Breast epithelium (tissue), 4 donors: Measurements from ENCODE around the gene GALNTL6. TPM values are rescaled to one million over a fixed set of nuclear protein-coding genes. Genes with fewer than 3 reads are reported as not detected.

Source experiments
- DNase-seq, 2 donors: peaks; one replicate each; pipeline ENCODE4 v3.0.0-alpha.2; 2019; ENCODE audit warnings: low spot score in 2 of 2
- H3K27ac ChIP-seq, 2 donors: fragments of 200-600 bp; sonication (generic) in 1 of 2; one replicate each; pipeline ENCODE4 v1.5.1; 2016 to 2019; ENCODE audit warnings: mild to moderate bottlenecking in 1 of 2
- H3K27me3 ChIP-seq, 2 donors: fragments of 200-600 bp; sonication (generic) in 1 of 2; one replicate each; pipeline versions ENCODE4 v1.5.1 to v1.6.0; 2017 to 2019; ENCODE audit warnings: control low read depth in 1 of 2, mild to moderate bottlenecking in 1 of 2
- H3K36me3 ChIP-seq: fragments of 200-600 bp; one replicate; pipeline ENCODE4 v1.5.1; 2019
- H3K4me1 ChIP-seq, 2 donors: fragments of 200-600 bp; sonication (generic); one replicate each; pipeline ENCODE4 v1.5.1; 2016 to 2019; ENCODE audit warnings: control low read depth in 1 of 2
- H3K4me3 ChIP-seq, 3 donors: fragments of 200-600 bp; sonication (generic); 1 replicate in 2 of 3; 2 replicates in 1 of 3; pipeline ENCODE4 v1.5.1; 2016 to 2019; ENCODE audit warnings: mild to moderate bottlenecking in 3 of 3, moderate library complexity in 2 of 3
- H3K9me3 ChIP-seq, 2 donors: fragments of 200-600 bp; sonication (generic) in 1 of 2; one replicate each; pipeline ENCODE4 v1.5.1; 2016 to 2019; ENCODE audit warnings: control low read depth in 1 of 2
- CTCF ChIP-seq, 3 donors: fragments of 450-650 bp; IDR thresholded peaks; one replicate each; pipeline ENCODE4 v1.5.1; 2016 to 2017; ENCODE audit warnings: antibody characterized with exemption in 3 of 3, mild to moderate bottlenecking in 3 of 3, moderate library complexity in 3 of 3
- POLR2A ChIP-seq: fragments of 450-650 bp; IDR thresholded peaks from one replicate; pipeline ENCODE4 v1.6.1; 2016; ENCODE audit warnings: antibody characterized with exemption, mild to moderate bottlenecking, moderate library complexity
- POLR2AphosphoS5 ChIP-seq, 3 donors: sonication (generic); formaldehyde crosslinking; IDR thresholded peaks; one replicate each; pipeline ENCODE4 v1.6.1; 2017; ENCODE audit warnings: antibody characterized with exemption in 3 of 3
- intact Hi-C: fragments of 100-400 bp; cut with DNase I; formaldehyde crosslinking; loops from one replicate; pipeline ENCODE4 v1.15.1; 2023; ENCODE audit warnings: low total_unique reads
- total RNA-seq, 3 donors: library from RNA; depleted of rRNA; stranded (reverse); fragments of >200 nt; gene quantifications; one replicate each; pipeline ENCODE4 v1.1.0, GENCODE V29; 2016

The GALNTL6 gene
- total RNA-seq, 3 donors from 2014 or later, result 0.29 to 0.98 TPM; not detected in 1

- no peaks in the 10 kb centered on the region for H3K9me3 ChIP-seq
- no peaks in the 10 kb centered on the region for H3K36me3 ChIP-seq
- H3K4me1 ChIP-seq, result no peaks in the 10 kb centered on the region
- intact Hi-C loops, result no loop called here
- no peak for DNase-seq
- no peak overlapping the region for H3K27ac ChIP-seq
- no peaks in the 10 kb centered on the region for H3K27me3 ChIP-seq
- no peak overlapping the region for H3K4me3 ChIP-seq
- no peak for TF ChIP-seq POLR2A
Observed at GRCh38 chr4:172850838-172851237, 1037.6 kb downstream of the GALNTL6 start.

GRCh38 chr4:172851534-172851933 lies 1038.3 kb downstream of the GALNTL6 start:
- H3K9me3 ChIP-seq, result no peaks in the 10 kb centered on the region
- no peak overlapping the region for H3K4me3 ChIP-seq
- no peak for DNase-seq
- no peaks in the 10 kb centered on the region for H3K36me3 ChIP-seq
- H3K4me1 ChIP-seq, result no peaks in the 10 kb centered on the region
- intact Hi-C loops, result no loop called here
- TF ChIP-seq CTCF (IDR thresholded peaks at IDR 0.05) (no peak), POLR2A (no peak), POLR2AphosphoS5 (IDR thresholded peaks at IDR 0.05) (no peak)
- no peak overlapping the region for H3K27ac ChIP-seq
- no peaks in the 10 kb centered on the region for H3K27me3 ChIP-seq

- no peak for TF ChIP-seq POLR2AphosphoS5 (IDR thresholded peaks at IDR 0.05)
- TF ChIP-seq CTCF (IDR thresholded peaks at IDR 0.05), result no peak
- no peak for TF ChIP-seq POLR2A
- no peaks in the 10 kb centered on the region for H3K9me3 ChIP-seq
- H3K27ac ChIP-seq, result no peak overlapping the region
Observed at GRCh38 chr4:172857026-172857425, 1043.8 kb downstream of the GALNTL6 start.

GRCh38 chr4:172858731-172859230 lies 1045.6 kb downstream of the GALNTL6 start:
- intact Hi-C loops, result no loop called here
- H3K4me3 ChIP-seq, result no peak overlapping the region
- H3K9me3 ChIP-seq, result no peaks in the 10 kb centered on the region
- no peak overlapping the region for H3K27ac ChIP-seq
- TF ChIP-seq CTCF (IDR thresholded peaks at IDR 0.05) (no peak), POLR2A (no peak), POLR2AphosphoS5 (IDR thresholded peaks at IDR 0.05) (no peak)
- H3K27me3 ChIP-seq, result no peaks in the 10 kb centered on the region
- DNase-seq, result no peak
- no peaks in the 10 kb centered on the region for H3K4me1 ChIP-seq
- H3K36me3 ChIP-seq, result no peaks in the 10 kb centered on the region

More at GRCh38 chr4:172857026-172857425, 1043.8 kb downstream of the GALNTL6 start:
- Histone ChIP-seq H3K4me1 (no peaks in the 10 kb centered on the region), H3K4me3 (no peak overlapping the region), H3K36me3 (no peaks in the 10 kb centered on the region), H3K27me3 (no peaks in the 10 kb centered on the region)
- intact Hi-C loops, result no loop called here
- DNase-seq, result no peak

GRCh38 chr4:172865103-172865502 lies 1051.9 kb downstream of the GALNTL6 start:
- H3K27me3 ChIP-seq, result no peaks in the 10 kb centered on the region
- no peak overlapping the region for H3K4me3 ChIP-seq
- no peaks in the 10 kb centered on the region for H3K4me1 ChIP-seq
- no peak for DNase-seq
- intact Hi-C loops, result no loop called here
- TF ChIP-seq CTCF (IDR thresholded peaks at IDR 0.05) (no peak), POLR2A (no peak), POLR2AphosphoS5 (IDR thresholded peaks at IDR 0.05) (no peak)
- H3K36me3 ChIP-seq, result no peaks in the 10 kb centered on the region
- no peaks in the 10 kb centered on the region for H3K9me3 ChIP-seq
- H3K27ac ChIP-seq, result no peak overlapping the region
